Osteoblast (primary cell): ENCODE data around the gene FASN. TPM values are rescaled to one million over a fixed set of nuclear protein-coding genes. Genes with fewer than 3 reads are reported as not detected.

Experiments
- DNase-seq: peaks from one replicate; pipeline ENCODE4 v3.0.0; 2011; ENCODE audit warnings: low spot score, mixed read lengths; ENCODE audit not compliant: insufficient read length; ENCODE audit errors: missing footprints
- H2AFZ ChIP-seq: 2 replicates; pipeline ENCODE4 v1.6.0; 2011; ENCODE audit warnings: mild to moderate bottlenecking, low read length
- H3K27ac ChIP-seq: 2 replicates; pipeline ENCODE4 v1.5.1; 2011; ENCODE audit warnings: mild to moderate bottlenecking, low read depth, low read length, moderate library complexity
- H3K27me3 ChIP-seq: 2 replicates; pipeline ENCODE4 v1.6.0; 2012; ENCODE audit warnings: mild to moderate bottlenecking, control low read depth, inconsistent platforms, low read length, moderate library complexity; ENCODE audit not compliant: insufficient read depth
- H3K36me3 ChIP-seq: 2 replicates; pipeline ENCODE4 v1.5.1; 2011; ENCODE audit warnings: mild to moderate bottlenecking, low read length, control low read depth, moderate library complexity; ENCODE audit not compliant: insufficient read depth
- H3K4me1 ChIP-seq: 2 replicates; pipeline ENCODE4 v1.5.1; 2011; ENCODE audit warnings: mild to moderate bottlenecking, low read length, control low read depth, moderate library complexity; ENCODE audit not compliant: insufficient read depth
- H3K4me2 ChIP-seq: 2 replicates; pipeline ENCODE4 v1.6.0; 2011; ENCODE audit warnings: mild to moderate bottlenecking, low read length; ENCODE audit not compliant: insufficient read depth
- H3K4me3 ChIP-seq: fragments of 200-600 bp; sonication (generic); 3 replicates; pipeline ENCODE4 v1.5.1; 2012; ENCODE audit warnings: mild to moderate bottlenecking, low read length, inconsistent platforms; ENCODE audit not compliant: insufficient read depth
- H3K79me2 ChIP-seq: 2 replicates; pipeline ENCODE4 v1.6.0; 2012; ENCODE audit warnings: mild to moderate bottlenecking, low read length, control low read depth, inconsistent platforms; ENCODE audit not compliant: insufficient read depth
- H3K9me3 ChIP-seq: 2 replicates; pipeline ENCODE4 v1.5.1; 2011; ENCODE audit warnings: low read depth, low read length, control low read depth
- H4K20me1 ChIP-seq: 2 replicates; pipeline ENCODE4 v1.6.0; 2012; ENCODE audit warnings: mild to moderate bottlenecking, low read length, control low read depth; ENCODE audit not compliant: insufficient read depth
- CTCF ChIP-seq: IDR thresholded peaks from 2 replicates; pipeline ENCODE4 v1.5.1; 2011; ENCODE audit warnings: mild to moderate bottlenecking, low read depth, low read length, moderate library complexity; ENCODE audit errors: extremely low read depth
- total RNA-seq: library from RNA; depleted of rRNA; stranded (reverse); fragments of >200 nt; gene quantifications from 2 replicates; pipeline ENCODE4 v1.2.3, GENCODE V29; 2012

Gene FASN
- total RNA-seq, 1 donor: 142 TPM

- TF ChIP-seq CTCF: no peak
- Histone ChIP-seq H3K4me1 (peaks cover 7% of the 10 kb centered on the region), H3K27me3 (no peaks in the 10 kb centered on the region), H3K4me3 (no peak overlapping the region), H2AFZ (no peak overlapping the region), H3K36me3 (no peaks in the 10 kb centered on the region), H3K9me3 (no peaks in the 10 kb centered on the region), H3K79me2 (no peaks in the 10 kb centered on the region), H4K20me1 (no peaks in the 10 kb centered on the region), H3K4me2 (no peak overlapping the region), H3K27ac (no peak overlapping the region)
- peak; percentile 87 for DNase-seq
These were observed 5.8 kb upstream of the FASN start for GRCh38 chr17:82103553-82104451.

- H3K9me3 ChIP-seq: no peaks in the 10 kb centered on the region
- H3K36me3 ChIP-seq: no peaks in the 10 kb centered on the region
- DNase-seq: peak; percentile 77
- no peaks in the 10 kb centered on the region for H3K27me3 ChIP-seq
- H3K79me2 ChIP-seq: peaks cover 5% of the 10 kb centered on the region
- no peak overlapping the region for H2AFZ ChIP-seq
- no peak for TF ChIP-seq CTCF
- H3K4me2 ChIP-seq: no peak overlapping the region
- H4K20me1 ChIP-seq: peaks cover 1% of the 10 kb centered on the region
- H3K4me1 ChIP-seq: peaks cover 8% of the 10 kb centered on the region
- H3K4me3 ChIP-seq: no peak overlapping the region
- no peak overlapping the region for H3K27ac ChIP-seq
These were observed 4.0 kb upstream of the FASN start for GRCh38 chr17:82101767-82102679.

- peaks cover under 1% of the 10 kb centered on the region for H3K36me3 ChIP-seq
These were observed 3.3 kb upstream of the FASN start for GRCh38 chr17:82101301-82101715.

More at GRCh38 chr17:82101301-82101715, 3.3 kb upstream of the FASN start:
- no peak overlapping the region for H3K4me3 ChIP-seq
- H3K9me3 ChIP-seq: no peaks in the 10 kb centered on the region
- H3K4me2 ChIP-seq: no peak overlapping the region
- H3K4me1 ChIP-seq: peaks cover 15% of the 10 kb centered on the region
- DNase-seq: peak; percentile 76
- no peak overlapping the region for H2AFZ ChIP-seq
- H4K20me1 ChIP-seq: peaks cover 8% of the 10 kb centered on the region
- no peak for TF ChIP-seq CTCF
- no peak overlapping the region for H3K27ac ChIP-seq
- H3K79me2 ChIP-seq: peaks cover 13% of the 10 kb centered on the region
- no peaks in the 10 kb centered on the region for H3K27me3 ChIP-seq
